HG03521 (cell line): ENCODE data around the gene OR4Q2.
"Not testable (repeated sequence)": the region's sequence is repeated elsewhere in the genome, so short reads cannot be mapped to it uniquely, and the experiment has no call there.

Source experiments
- ATAC-seq: cut with Tn5 transposase; IDR thresholded peaks from one replicate; pipeline ENCODE4 v1.9.1; 2021; ENCODE audit warnings: mild to moderate bottlenecking, moderate library complexity; ENCODE audit not compliant: unreplicated experiment

OR4Q2 gene

DNA sequence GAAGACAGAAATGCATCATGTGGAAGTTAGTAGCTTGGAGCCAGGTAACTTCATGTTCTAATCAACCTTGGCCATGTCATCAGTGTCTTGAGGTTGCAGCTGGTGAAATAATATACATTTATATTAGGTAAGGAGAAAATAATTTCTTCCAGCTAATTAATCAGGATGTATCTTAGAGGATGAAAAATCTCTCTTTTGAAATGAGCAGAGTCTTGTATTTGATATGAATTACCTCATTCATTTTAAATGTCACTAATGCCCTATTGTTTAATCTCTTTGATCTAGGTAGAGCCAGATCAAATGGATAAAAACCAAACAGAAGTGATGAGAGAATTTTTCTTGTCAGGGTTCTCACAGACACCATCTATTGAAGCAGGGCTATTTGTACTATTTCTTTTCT is at the start of gene OR4Q2:
Gene OR4Q2 (plus strand): TSS at position 301 of the 400 bp plus-strand sequence.
- no peak for ATAC-seq

- not testable (repeated sequence) for ATAC-seq
Measured at GRCh38 chr14:19969735-19970134, 32.2 kb upstream of the OR4Q2 start.

- ATAC-seq: no peak
Measured at GRCh38 chr14:19974844-19975243, 27.1 kb upstream of the OR4Q2 start.

DNA sequence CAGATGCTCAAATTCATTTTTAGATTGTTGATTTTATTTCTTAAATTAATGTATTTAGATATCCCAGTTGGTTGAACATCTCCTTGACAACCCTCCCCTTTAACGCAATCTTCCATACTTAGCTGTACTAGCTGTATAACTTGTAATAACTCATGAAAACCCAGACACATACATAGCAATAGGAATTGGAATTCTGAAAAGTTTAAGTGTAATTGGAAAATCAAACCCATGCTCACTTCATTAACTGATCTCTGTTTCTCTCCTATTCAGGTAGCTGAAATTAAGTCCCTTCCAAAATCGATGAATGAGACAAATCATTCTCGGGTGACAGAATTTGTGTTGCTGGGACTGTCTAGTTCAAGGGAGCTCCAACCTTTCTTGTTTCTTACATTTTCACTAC is 26.7 kb upstream of the OR4Q2 start, which contains the start of gene OR4K15:
Gene OR4K15 (plus strand): TSS at position 301 of the 400 bp plus-strand sequence. CDS start 0 bp downstream, at position 301.
- no peak for ATAC-seq

DNA sequence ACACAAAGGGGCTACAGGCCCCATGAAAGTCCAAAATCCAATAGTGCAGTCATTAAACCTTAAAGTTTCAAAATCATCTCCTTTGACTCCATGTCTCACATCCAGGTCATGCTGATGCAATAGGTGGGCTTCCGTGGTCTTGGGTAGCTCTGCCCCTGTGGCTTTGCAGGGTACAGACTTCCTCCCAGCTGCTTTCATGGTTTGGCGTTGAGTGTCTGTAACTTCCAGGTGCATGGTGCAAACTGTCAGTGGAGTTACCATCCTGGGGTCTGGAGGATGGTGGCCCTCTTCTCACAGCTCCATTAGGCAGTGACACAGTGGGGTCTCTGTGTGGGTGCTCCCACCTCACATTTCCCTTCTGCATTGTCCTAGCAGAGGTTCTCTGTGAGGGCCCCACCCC is 8.5 kb upstream of the OR4Q2 start:
- no peak for ATAC-seq

DNA sequence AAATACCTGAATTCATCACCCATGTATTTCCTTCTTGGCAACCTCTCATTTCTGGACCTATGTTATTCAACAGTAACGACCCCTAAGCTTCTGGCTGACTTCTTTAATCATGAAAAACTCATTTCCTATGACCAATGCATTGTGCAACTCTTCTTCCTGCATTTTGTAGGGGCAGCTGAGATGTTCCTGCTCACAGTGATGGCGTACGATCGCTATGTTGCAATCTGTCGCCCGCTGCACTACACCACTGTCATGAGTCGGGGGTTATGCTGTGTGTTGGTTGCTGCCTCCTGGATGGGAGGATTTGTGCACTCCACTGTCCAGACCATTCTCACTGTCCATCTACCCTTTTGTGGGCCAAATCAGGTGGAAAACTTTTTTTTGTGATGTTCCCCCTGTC is 356 bp downstream of the OR4Q2 start:
- no peak for ATAC-seq

- ATAC-seq: no peak
Measured at GRCh38 chr14:20008156-20008555, 6.2 kb downstream of the OR4Q2 start.

DNA sequence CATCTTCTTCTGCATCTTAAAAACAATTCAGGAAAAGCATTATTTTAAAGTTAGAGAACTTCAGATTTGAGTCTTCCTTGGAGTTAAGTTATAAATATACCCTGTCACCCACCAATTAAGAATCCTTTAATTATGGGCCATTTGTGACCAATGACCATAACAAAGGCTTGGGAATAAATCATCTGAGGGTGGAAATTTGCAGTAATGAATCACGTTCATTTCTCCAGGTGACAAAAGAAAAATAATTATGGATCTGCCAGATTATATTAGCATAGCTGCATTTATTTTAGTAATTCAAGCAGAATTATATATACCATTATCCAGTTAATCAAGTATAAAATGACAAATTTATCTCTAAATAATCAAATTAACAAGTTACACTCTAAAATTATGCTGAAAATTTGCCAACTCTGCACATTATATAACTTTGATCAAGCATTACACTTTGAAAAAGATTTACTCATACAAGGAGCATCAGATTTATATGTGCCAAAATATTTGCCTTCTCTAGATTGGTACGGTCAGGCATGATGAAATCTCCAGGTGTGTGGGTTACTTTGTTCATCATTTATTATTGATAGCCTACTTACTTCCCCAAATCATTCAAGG is 17.4 kb downstream of the OR4Q2 start, which contains the start of gene OR4K14:
Gene OR4K14 (minus strand): TSS at position 51 of the 609 bp plus-strand sequence. CDS start 4,114 bp downstream, outside the sequence.
- ATAC-seq: no peak

DNA sequence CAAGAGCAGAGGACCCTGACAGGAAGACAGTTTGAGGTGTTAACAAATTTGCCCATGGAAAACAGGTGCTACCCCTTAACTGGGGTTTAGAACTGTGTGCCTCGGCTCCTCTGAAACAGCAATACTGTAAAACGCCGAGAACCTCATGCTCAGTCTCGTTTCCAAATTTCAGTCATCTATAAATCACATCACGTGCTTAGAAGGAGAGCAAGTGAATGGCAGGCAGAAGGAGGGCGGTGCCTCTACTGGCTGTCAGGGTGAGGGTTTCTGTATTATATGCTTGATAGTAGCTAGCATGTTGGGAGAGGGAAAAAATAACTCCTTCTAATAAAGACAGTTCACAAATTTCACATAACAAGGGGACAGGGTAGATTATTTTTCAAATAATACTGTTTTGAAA is 29.1 kb downstream of the OR4Q2 start:
- ATAC-seq: no peak

DNA sequence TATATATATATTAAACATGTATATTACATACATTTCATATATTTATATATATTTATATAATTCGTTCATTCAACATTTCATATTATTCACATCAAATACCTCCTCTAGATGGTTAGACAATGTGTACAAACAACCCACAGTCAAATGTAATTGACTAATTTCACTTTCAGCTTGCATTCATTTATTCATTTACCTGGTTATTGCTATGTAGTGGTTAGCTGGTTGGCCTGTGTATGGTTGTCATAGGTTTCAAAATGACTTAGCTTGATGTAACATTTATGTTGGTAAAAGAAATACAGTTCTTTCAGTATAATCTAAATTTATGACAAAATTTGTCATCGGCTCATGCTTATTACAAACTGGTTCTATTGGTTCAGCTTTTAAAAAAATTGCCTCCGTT is 33.5 kb downstream of the OR4Q2 start:
- ATAC-seq: no peak

DNA sequence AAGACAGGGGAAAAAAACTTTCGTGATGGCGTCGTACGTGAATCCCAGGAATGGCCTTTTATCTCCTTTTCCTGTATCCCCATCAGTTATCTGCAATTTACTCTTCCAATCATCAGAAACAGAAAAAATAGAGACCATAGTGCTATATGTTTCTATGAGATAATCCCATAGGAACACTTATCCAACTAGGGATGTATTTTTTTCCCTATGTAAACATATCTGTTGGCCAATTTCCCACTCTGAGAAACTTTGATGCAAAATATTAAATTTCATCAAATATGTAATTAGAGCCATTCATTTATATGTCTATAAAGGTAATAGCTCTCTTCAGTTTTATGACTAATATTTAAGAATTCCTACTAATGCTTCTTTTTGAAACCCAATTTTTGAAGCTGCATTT is 34.0 kb downstream of the OR4Q2 start, which contains the start of gene OR4K13:
Gene OR4K13 (minus strand): TSS at position 101 of the 400 bp plus-strand sequence. CDS start 1,280 bp downstream, outside the sequence.
- no peak for ATAC-seq

- ATAC-seq: no peak
Measured at GRCh38 chr14:20044243-20044642, 42.3 kb downstream of the OR4Q2 start.

DNA sequence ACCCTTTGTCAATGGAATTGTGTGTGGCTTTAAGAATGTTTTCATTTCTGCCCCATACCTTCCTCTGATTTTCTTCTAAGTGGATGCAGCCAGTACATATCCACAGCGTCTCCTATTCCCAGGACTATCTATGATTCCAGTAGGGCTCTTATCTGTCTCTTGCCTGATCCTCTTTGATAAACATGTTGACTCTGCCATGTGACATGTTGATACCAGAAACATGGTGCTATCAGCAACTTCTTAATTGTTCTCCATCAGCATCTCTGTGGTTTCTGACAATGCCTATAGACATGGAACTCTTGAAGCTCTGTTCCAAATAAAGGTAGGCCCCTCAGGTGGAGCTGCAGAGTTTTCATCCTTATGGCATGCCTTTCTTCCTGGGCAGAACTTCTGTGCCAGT is 46.2 kb downstream of the OR4Q2 start:
- ATAC-seq: no peak
